Central memory CD8-positive, alpha-beta T cell (primary cell): ENCODE data around the gene RBM47.
A peak's percentile ranks its signal among the peaks of the same experiment; 100 is the strongest.
"Not testable (repeated sequence)": the region's sequence is repeated elsewhere in the genome, so short reads cannot be mapped to it uniquely, and the experiment has no call there.

Experiments
- ATAC-seq: fragments of 150-1000 bp; cut with Tn5 transposase; replicated peaks from 2 replicates; pipeline ENCODE4 v1.10.0; 2022; ENCODE audit warnings: mild to moderate bottlenecking, moderate FRiP score, moderate number of reproducible peaks; ENCODE audit not compliant: poor library complexity, severe bottlenecking; ENCODE audit errors: extremely low read depth
- DNase-seq, 2 donors: peaks; one replicate each; pipeline ENCODE4 v3.0.0; 2021; ENCODE audit warnings: low spot score in 2 of 2
- H3K27ac Mint-ChIP-seq: one replicate; pipeline ENCODE4 v1.8.0; 2022; ENCODE audit warnings: low read depth, mild to moderate bottlenecking, moderate library complexity, mixed read lengths
- H3K27me3 Mint-ChIP-seq: one replicate; pipeline ENCODE4 v1.8.0; 2022; ENCODE audit warnings: mixed read lengths
- H3K36me3 Mint-ChIP-seq: one replicate; pipeline ENCODE4 v1.8.0; 2022; ENCODE audit warnings: mild to moderate bottlenecking, moderate library complexity, mixed read lengths; ENCODE audit not compliant: insufficient read depth
- H3K4me1 Mint-ChIP-seq: one replicate; pipeline ENCODE4 v1.8.0; 2022; ENCODE audit warnings: mixed read lengths
- H3K4me3 Mint-ChIP-seq: one replicate; pipeline ENCODE4 v1.8.0; 2022; ENCODE audit warnings: mild to moderate bottlenecking, moderate library complexity, mixed read lengths
- H3K9me3 Mint-ChIP-seq: one replicate; pipeline ENCODE4 v1.8.0; 2022; ENCODE audit warnings: mixed read lengths

The RBM47 gene

DNA sequence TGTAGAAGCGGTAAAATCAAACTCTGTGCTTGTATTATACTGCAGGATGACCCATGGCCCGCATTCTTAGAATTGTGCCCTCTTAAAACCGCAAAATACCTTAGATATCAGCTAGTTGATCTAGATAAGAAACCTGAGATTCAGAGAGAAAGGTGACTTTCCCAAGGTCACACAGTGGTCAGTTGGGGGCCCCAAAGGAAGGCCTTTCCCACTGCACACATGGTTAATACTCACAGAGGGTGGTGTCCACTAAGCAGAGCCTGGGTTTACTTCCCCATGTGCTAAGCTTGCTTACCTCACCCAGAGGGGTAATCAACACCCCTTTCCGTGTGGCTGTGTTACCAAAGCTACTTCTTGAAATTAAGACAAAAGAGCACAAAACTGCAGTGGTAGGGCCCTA lies 66.3 kb downstream of the RBM47 start:
- H3K27ac Mint-ChIP-seq: no peak overlapping the region
- no peaks in the 10 kb centered on the region for H3K4me1 Mint-ChIP-seq
- H3K27me3 Mint-ChIP-seq: peaks cover 35% of the 10 kb centered on the region
- ATAC-seq: no peak
- no peaks in the 10 kb centered on the region for H3K9me3 Mint-ChIP-seq
- H3K4me3 Mint-ChIP-seq: no peak overlapping the region
- no peaks in the 10 kb centered on the region for H3K36me3 Mint-ChIP-seq
- DNase-seq: no peak

DNA sequence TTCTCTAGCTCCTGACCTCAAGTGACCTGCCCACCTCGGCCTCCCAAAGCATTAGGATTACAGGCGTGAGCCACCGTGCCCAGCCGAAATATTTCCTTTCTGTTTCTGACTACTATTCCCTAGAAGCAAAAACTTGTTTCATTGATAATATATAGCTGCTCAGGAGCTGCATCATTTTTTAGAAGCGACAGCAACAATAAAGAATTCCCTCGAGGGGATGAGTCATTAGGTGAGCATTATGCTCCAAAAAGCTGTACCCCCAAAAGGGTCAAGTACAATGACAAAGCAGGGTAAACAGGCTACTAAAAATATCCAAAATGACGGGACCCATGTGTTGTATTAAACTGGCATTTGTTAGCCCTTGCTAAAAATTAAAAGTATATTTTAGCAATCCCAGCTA lies 67.0 kb downstream of the RBM47 start:
- Mint-ChIP-seq H3K4me1 (no peaks in the 10 kb centered on the region), H3K36me3 (no peaks in the 10 kb centered on the region), H3K9me3 (no peaks in the 10 kb centered on the region), H3K27ac (no peak overlapping the region), H3K27me3 (peaks cover 32% of the 10 kb centered on the region), H3K4me3 (no peak overlapping the region)
- no peak for ATAC-seq
- no peak for DNase-seq

- Mint-ChIP-seq H3K4me3 (no peak overlapping the region), H3K27ac (no peak overlapping the region), H3K9me3 (no peaks in the 10 kb centered on the region), H3K36me3 (no peaks in the 10 kb centered on the region), H3K27me3 (peaks cover 27% of the 10 kb centered on the region), H3K4me1 (no peaks in the 10 kb centered on the region)
- ATAC-seq (no peak), DNase-seq (no peak)
These were observed 67.5 kb downstream of the RBM47 start for GRCh38 chr4:40562208-40562607.

- DNase-seq, H3K9me3 Mint-ChIP-seq: not testable (repeated sequence)
- peaks cover 22% of the 10 kb centered on the region for H3K27me3 Mint-ChIP-seq
These were observed 68.0 kb downstream of the RBM47 start for GRCh38 chr4:40561543-40562177.

DNA sequence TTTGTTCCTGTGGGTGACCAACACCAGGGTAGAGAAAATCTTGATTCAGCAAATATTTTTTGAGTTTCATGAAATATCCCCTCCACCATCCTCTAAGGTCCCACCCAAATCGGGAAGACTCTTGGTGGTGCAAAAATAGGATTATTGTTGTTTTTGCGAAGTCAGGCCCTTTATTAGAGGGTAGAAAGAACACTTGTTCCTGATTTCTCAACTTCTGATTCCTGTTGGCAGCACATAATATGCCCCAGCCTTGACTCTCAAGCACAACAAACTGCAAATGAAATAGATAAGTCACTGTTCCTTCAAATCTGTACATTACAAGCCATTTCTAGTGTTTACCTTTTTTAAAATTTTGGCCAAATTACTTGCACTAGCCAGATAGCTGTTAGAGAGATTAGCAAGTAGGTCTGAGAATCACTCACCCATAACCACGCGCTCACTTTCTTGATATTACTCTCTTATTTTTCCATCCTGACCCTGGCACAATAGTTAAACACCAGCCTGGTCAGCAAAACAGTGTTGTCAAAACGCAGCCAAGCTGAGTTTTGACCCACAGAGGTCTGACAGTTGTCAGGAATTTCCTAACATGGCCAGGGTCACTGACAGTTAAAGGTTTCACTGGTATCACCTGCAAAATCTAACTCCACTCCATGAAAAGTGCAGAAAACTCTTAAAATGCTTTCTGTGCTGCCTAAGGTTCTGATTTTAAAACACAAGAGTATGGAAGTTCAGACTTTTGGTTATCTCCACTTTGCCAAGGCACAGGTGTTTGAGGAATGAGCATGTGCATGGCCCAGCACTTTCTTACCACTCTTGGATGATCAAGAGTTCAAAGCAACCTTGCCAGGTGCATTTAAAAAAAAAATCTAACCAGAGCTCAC lies 69.8 kb downstream of the RBM47 start:
- ATAC-seq (no peak), DNase-seq (no peak)
- Mint-ChIP-seq H3K4me1 (no peaks in the 10 kb centered on the region), H3K4me3 (no peak overlapping the region), H3K27ac (no peak overlapping the region), H3K27me3 (peaks cover 9% of the 10 kb centered on the region), H3K9me3 (no peaks in the 10 kb centered on the region), H3K36me3 (no peaks in the 10 kb centered on the region)

More at GRCh38 chr4:40561543-40562177, 68.0 kb downstream of the RBM47 start:
- not testable (repeated sequence) for H3K4me1 Mint-ChIP-seq, H3K27ac Mint-ChIP-seq, ATAC-seq, H3K4me3 Mint-ChIP-seq, H3K36me3 Mint-ChIP-seq

DNA sequence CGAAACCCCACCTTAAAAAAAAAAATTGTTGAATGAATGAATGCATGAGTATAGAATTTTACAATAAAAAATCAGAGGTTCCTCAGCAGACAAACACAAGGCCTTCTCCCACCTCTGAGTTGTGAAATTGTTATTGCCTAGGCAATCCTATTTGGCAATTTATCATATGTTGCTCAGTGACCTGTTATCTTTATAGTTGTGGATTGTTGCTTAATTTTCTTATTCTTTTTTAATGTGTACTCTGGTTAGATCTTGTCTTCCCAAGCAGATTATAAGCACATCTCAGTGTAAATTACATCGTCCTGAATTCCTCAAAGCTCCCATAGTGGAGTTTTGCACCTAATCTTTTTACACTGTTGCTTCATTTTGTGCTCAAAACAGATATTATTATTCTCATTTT lies 71.9 kb downstream of the RBM47 start:
- H3K4me3 Mint-ChIP-seq: no peak overlapping the region
- no peaks in the 10 kb centered on the region for H3K36me3 Mint-ChIP-seq
- H3K9me3 Mint-ChIP-seq: no peaks in the 10 kb centered on the region
- no peak for ATAC-seq
- peaks cover 9% of the 10 kb centered on the region for H3K27me3 Mint-ChIP-seq
- no peak overlapping the region for H3K27ac Mint-ChIP-seq
- H3K4me1 Mint-ChIP-seq: no peaks in the 10 kb centered on the region
- DNase-seq: no peak

- peaks cover 11% of the 10 kb centered on the region for H3K4me1 Mint-ChIP-seq
- H3K9me3 Mint-ChIP-seq: no peaks in the 10 kb centered on the region
- no peaks in the 10 kb centered on the region for H3K27me3 Mint-ChIP-seq
- H3K4me3 Mint-ChIP-seq: no peak overlapping the region
- no peaks in the 10 kb centered on the region for H3K36me3 Mint-ChIP-seq
- H3K27ac Mint-ChIP-seq: no peak overlapping the region
- DNase-seq (no peak), ATAC-seq (no peak)
These were observed 74.3 kb downstream of the RBM47 start for GRCh38 chr4:40555176-40555900.

GRCh38 chr4:40554641-40555040 lies 75.0 kb downstream of the RBM47 start:
- not testable (repeated sequence) for H3K36me3 Mint-ChIP-seq, ATAC-seq, H3K4me3 Mint-ChIP-seq, DNase-seq, H3K27ac Mint-ChIP-seq, H3K9me3 Mint-ChIP-seq, H3K27me3 Mint-ChIP-seq
- peaks cover 11% of the 10 kb centered on the region for H3K4me1 Mint-ChIP-seq

- Mint-ChIP-seq H3K27me3 (no peaks in the 10 kb centered on the region), H3K4me3 (no peak overlapping the region), H3K36me3 (no peaks in the 10 kb centered on the region), H3K27ac (no peak overlapping the region), H3K9me3 (no peaks in the 10 kb centered on the region), H3K4me1 (peaks cover 11% of the 10 kb centered on the region)
- DNase-seq: no peak
- no peak for ATAC-seq
These were observed 75.7 kb downstream of the RBM47 start for GRCh38 chr4:40553995-40554394.

- H3K27me3 Mint-ChIP-seq: no peaks in the 10 kb centered on the region
These were observed 77.1 kb downstream of the RBM47 start for GRCh38 chr4:40552536-40552935.

DNA sequence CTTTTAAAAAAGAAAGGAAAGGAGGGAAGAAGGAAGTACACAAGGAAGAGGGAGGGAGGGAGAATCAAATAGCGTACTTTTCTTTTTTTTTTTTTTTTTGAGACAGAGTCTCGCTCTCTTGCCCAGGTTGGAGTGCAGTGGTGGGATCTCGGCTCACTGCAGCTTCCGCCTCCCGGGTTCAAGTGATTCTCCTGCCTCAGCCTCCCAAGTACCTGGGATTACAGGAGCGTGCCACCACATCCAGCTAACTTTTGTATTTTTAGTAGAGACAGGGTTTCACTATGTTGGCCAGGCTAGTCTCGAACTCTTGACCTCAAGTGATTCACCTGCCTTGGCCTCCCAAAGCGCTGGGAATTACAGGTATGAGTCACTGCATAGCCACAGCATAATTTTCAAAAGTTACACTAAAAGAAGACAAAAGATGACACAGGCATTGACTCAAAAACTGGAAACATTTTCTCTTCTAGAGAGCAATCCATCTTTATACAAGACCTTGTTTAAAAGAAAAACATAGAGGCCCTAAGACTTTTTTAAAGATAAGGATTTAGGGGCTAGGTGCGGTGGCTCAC lies 78.0 kb downstream of the RBM47 start:
- peaks cover 11% of the 10 kb centered on the region for H3K4me1 Mint-ChIP-seq
- H3K27ac Mint-ChIP-seq: peak overlapping the region; percentile 67
- not testable (repeated sequence) for ATAC-seq, H3K27me3 Mint-ChIP-seq, H3K9me3 Mint-ChIP-seq, DNase-seq, H3K36me3 Mint-ChIP-seq
- peak overlapping the region; percentile 65 for H3K4me3 Mint-ChIP-seq

More at GRCh38 chr4:40552536-40552935, 77.1 kb downstream of the RBM47 start:
- no peak overlapping the region for H3K4me3 Mint-ChIP-seq
- no peaks in the 10 kb centered on the region for H3K36me3 Mint-ChIP-seq
- peak overlapping the region; percentile 29 for H3K27ac Mint-ChIP-seq
- H3K4me1 Mint-ChIP-seq: peaks cover 11% of the 10 kb centered on the region
- DNase-seq: no peak
- H3K9me3 Mint-ChIP-seq: no peaks in the 10 kb centered on the region
- no peak for ATAC-seq

GRCh38 chr4:40550948-40551462 lies 78.7 kb downstream of the RBM47 start:
- Mint-ChIP-seq H3K27me3 (no peaks in the 10 kb centered on the region), H3K27ac (peak overlapping the region; percentile 67), H3K36me3 (no peaks in the 10 kb centered on the region), H3K9me3 (no peaks in the 10 kb centered on the region), H3K4me3 (peak overlapping the region; percentile 65), H3K4me1 (peaks cover 11% of the 10 kb centered on the region)
- ATAC-seq (peak; percentile 59), DNase-seq (peak in 1 of 2 donors; percentile 9)
